HepG2 (cell line): Measurements from ENCODE around the gene APOA1. TPM values are rescaled to one million over a fixed set of nuclear protein-coding genes. Genes with fewer than 3 reads are reported as not detected.

Experiments
- ATF7-NPFF ChIP-seq: sonication (generic); formaldehyde crosslinking; IDR thresholded peaks from 2 replicates; pipeline ENCODE4 v1.8.1; 2023; ENCODE audit warnings: mild to moderate bottlenecking, low read depth, missing genetic modification reagents, moderate library complexity
- CHD4 ChIP-seq: fragments of 200-600 bp; sonication (generic); IDR thresholded peaks from 2 replicates; pipeline ENCODE4 v1.7.0; 2017; ENCODE audit warnings: mild to moderate bottlenecking, low read length, borderline replicate concordance
- CREB1 ChIP-seq, 2 experiments: fragments of 450-650 bp in 1 of 2; IDR thresholded peaks; 2 replicates each; pipeline ENCODE4 v1.6.1; 2016 to 2017; ENCODE audit warnings: control low read depth in 1 of 2, mild to moderate bottlenecking in 1 of 2, missing compliant biosample characterization in 1 of 2, missing genetic modification characterization in 1 of 2
- DPF2 ChIP-seq: sonication (generic); formaldehyde crosslinking; IDR thresholded peaks from 2 replicates; pipeline ENCODE4 v1.4.0; 2020; ENCODE audit warnings: mild to moderate bottlenecking, low read depth, missing genetic modification reagents, borderline replicate concordance
- ERF ChIP-seq: IDR thresholded peaks from 2 replicates; pipeline ENCODE4 v1.6.1; 2018; ENCODE audit warnings: missing biosample characterization, missing genetic modification reagents
- FOXO1 ChIP-seq: sonication (generic); formaldehyde crosslinking; IDR thresholded peaks from 2 replicates; pipeline ENCODE4 v1.4.0; 2020; ENCODE audit warnings: missing genetic modification reagents
- HNF4G ChIP-seq, 2 experiments: sonication (generic) in 1 of 2; formaldehyde crosslinking in 1 of 2; IDR thresholded peaks; 2 replicates each; pipeline versions ENCODE4 v1.4.0 to v1.6.1; 2011 to 2020; ENCODE audit warnings: borderline replicate concordance in 2 of 2, low read depth in 2 of 2, mild to moderate bottlenecking in 2 of 2, low read length in 1 of 2, missing genetic modification reagents in 1 of 2, moderate library complexity in 1 of 2
- JUN ChIP-seq: sonication (generic); formaldehyde crosslinking; IDR thresholded peaks from 2 replicates; pipeline ENCODE4 v1.4.0; 2020; ENCODE audit warnings: mild to moderate bottlenecking, missing genetic modification reagents
- KDM6A ChIP-seq: IDR thresholded peaks from 2 replicates; pipeline ENCODE4 v1.6.1; 2016; ENCODE audit warnings: low read depth
- MAF1 ChIP-seq: sonication (generic); formaldehyde crosslinking; IDR thresholded peaks from 2 replicates; pipeline ENCODE4 v1.5.0; 2020; ENCODE audit warnings: missing genetic modification reagents, borderline replicate concordance
- MIXL1 ChIP-seq: IDR thresholded peaks from 2 replicates; pipeline ENCODE4 v1.6.1; 2016
- NR2F1 ChIP-seq, 2 experiments: fragments of 450-650 bp in 1 of 2; formaldehyde crosslinking in 1 of 2; IDR thresholded peaks; 2 replicates each; pipeline versions ENCODE4 v1.5.0 to v1.6.1; 2016 to 2020; ENCODE audit warnings: mild to moderate bottlenecking in 1 of 2, missing compliant biosample characterization in 1 of 2, missing genetic modification reagents in 1 of 2, moderate library complexity in 1 of 2
- PAF1 ChIP-seq: IDR thresholded peaks from 2 replicates; pipeline ENCODE4 v1.6.1; 2016; ENCODE audit warnings: missing genetic modification reagents, missing compliant biosample characterization
- RFXAP ChIP-seq: sonication (generic); formaldehyde crosslinking; IDR thresholded peaks from 2 replicates; pipeline ENCODE4 v1.4.0; 2020; ENCODE audit warnings: missing genetic modification reagents, borderline replicate concordance
- RXRA ChIP-seq: sonication (generic); formaldehyde crosslinking; IDR thresholded peaks from 2 replicates; pipeline ENCODE4 v1.5.1; 2020; ENCODE audit warnings: missing genetic modification reagents
- SAFB2 ChIP-seq: sonication (generic); formaldehyde crosslinking; IDR thresholded peaks from 2 replicates; pipeline ENCODE4 v1.5.1; 2020; ENCODE audit warnings: missing genetic modification reagents, low read depth, mild to moderate bottlenecking, borderline replicate concordance
- SP1 ChIP-seq, 2 experiments: fragments of 450-650 bp in 1 of 2; sonication (generic) in 1 of 2; formaldehyde crosslinking in 1 of 2; IDR thresholded peaks; 2 replicates each; pipeline versions ENCODE4 v1.4.0 to v1.6.1; 2016 to 2020; ENCODE audit warnings: missing genetic modification reagents in 1 of 2
- USF2 ChIP-seq, 2 experiments: sonication (generic) in 1 of 2; formaldehyde crosslinking in 1 of 2; IDR thresholded peaks; 2 replicates each; pipeline versions ENCODE4 v1.5.1 to v1.6.1; 2011 to 2020; ENCODE audit warnings: borderline replicate concordance in 1 of 2, low read depth in 1 of 2, low read length in 1 of 2, mild to moderate bottlenecking in 1 of 2, missing genetic modification reagents in 1 of 2, moderate library complexity in 1 of 2
- ZKSCAN8 ChIP-seq: IDR thresholded peaks from 2 replicates; pipeline ENCODE4 v1.6.1; 2016; ENCODE audit warnings: borderline replicate concordance, missing genetic modification reagents, missing compliant biosample characterization
- ZNF138 ChIP-seq: sonication (generic); formaldehyde crosslinking; IDR thresholded peaks from 2 replicates; pipeline ENCODE4 v1.5.0; 2020; ENCODE audit warnings: mild to moderate bottlenecking, low read depth, missing genetic modification reagents
- ZNF230 ChIP-seq: sonication (generic); formaldehyde crosslinking; IDR thresholded peaks from 2 replicates; pipeline ENCODE4 v1.4.0; 2020; ENCODE audit warnings: mild to moderate bottlenecking, missing genetic modification reagents
- ZNF547 ChIP-seq: sonication (generic); formaldehyde crosslinking; IDR thresholded peaks from 2 replicates; pipeline ENCODE4 v1.5.1; 2020; ENCODE audit warnings: mild to moderate bottlenecking, missing genetic modification reagents
- polyA plus RNA-seq, 8 experiments: library from polyadenylated mRNA; depleted of rRNA in 3 of 8; stranded (reverse) in 7 of 8; unstranded in 1 of 8; fragments of >200 nt; fragmentation: Illumina TruSeq in 4 of 8; extraction: Trizol in 4 of 8; gene quantifications; 2 replicates each; pipeline versions ENCODE4 v1.2.1 to v1.2.3, GENCODE V29; 2011 to 2016; ENCODE audit warnings: low read depth in 4 of 8, missing spikeins in 1 of 8, mixed read lengths in 1 of 8; ENCODE audit not compliant: insufficient read depth in 1 of 8
- total RNA-seq, 5 experiments: library from RNA; depleted of rRNA; stranded (reverse); fragments of >200 nt; fragmentation: Illumina TruSeq; extraction: Trizol; gene quantifications; 2 replicates each; pipeline ENCODE4 v1.2.3, GENCODE V29; 2016; ENCODE audit warnings: low read depth in 1 of 5
- TF ChIP-seq, protein P1 (sequence below): IDR thresholded peaks from 2 replicates; pipeline ENCODE4 v1.6.1; 2016; ENCODE audit warnings: missing genetic modification reagents, missing compliant biosample characterization

Gene APOA1
- total and polyA plus RNA-seq, 2 of the 13 experiments (the other 11 are each of a cell fraction or from before 2014, with no cell fraction given) = 1,973 to 5,485 TPM

DNA sequence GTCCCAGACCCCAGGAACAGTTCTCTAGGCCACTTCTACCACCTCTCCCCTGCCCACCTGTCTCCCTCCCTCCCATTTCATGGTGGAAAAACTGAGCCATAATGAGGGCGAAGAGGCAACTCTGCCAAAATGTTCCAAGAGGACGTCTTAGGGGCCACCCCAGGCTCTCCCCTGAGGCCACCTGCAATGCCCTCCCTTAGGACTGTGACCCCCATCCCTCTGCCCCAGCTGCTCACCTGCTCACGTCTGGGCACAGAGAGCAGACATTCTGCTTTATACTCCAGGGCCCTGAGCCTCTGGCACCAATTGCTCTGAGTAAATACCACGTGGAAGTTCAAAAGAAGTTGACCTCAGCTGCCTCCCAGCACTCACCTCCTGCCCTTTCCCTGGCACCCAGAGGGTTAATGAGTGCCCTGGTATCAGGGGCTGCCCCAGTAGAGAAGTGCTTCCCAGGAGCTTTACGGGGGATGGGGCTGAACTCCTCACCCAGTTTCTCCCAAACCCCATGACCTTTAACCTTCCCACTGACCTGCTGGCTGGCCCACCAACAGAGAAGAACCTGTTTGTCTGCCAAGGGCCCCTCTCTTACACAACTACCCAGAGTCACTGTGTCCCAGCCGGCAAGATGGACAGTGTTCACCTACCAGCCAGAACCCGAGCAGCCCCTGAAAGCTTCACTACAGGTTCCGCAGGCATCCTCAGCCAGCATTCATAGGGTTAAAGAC lies 45.1 kb downstream of the APOA1 start (continued):
- TF ChIP-seq USF2 (IDR thresholded peaks at IDR 0.05; ENCODE audit: low read depth, low read length) (no peak), USF2 (CRISPR knock-in tag; IDR thresholded peaks at IDR 0.05; ENCODE audit: borderline replicate concordance) (peak; percentile 51; the same call in 1 of the 2 replicates), DPF2 (CRISPR knock-in tag) (0 out of 2 replicates have a peak, but pooled peaks have one; percentile 14), MIXL1 (CRISPR knock-in tag) (no peak; the same call in 1 of the 2 replicates), PAF1 (CRISPR knock-in tag) (no peak), ZKSCAN8 (peak; percentile 43; the same call in 1 of the 2 replicates), SAFB2 (peak; percentile 69; the same call in 1 of the 2 replicates), ERF (CRISPR knock-in tag) (peak; percentile 45; the same call in 1 of the 2 replicates), CREB1 (IDR thresholded peaks at IDR 0.05) (no peak), CREB1 (CRISPR knock-in tag; IDR thresholded peaks at IDR 0.05) (peak; percentile 11; the same call in 1 of the 2 replicates), CHD4 (0 out of 2 replicates have a peak, but pooled peaks have one; percentile 59), NR2F1 (CRISPR knock-in tag; IDR thresholded peaks at IDR 0.05) (peak; percentile 92 to 99), MAF1 (CRISPR knock-in tag) (no peak), ZNF547 (CRISPR knock-in tag) (0 out of 2 replicates have a peak, but pooled peaks have one; percentile 52), FOXO1 (CRISPR knock-in tag) (peak; percentile 57; the same call in 1 of the 2 replicates), HNF4G (IDR thresholded peaks at IDR 0.05; ENCODE audit: borderline replicate concordance, low read depth, low read length) (peak; percentile 71), HNF4G (CRISPR knock-in tag; IDR thresholded peaks at IDR 0.05; ENCODE audit: borderline replicate concordance, low read depth) (peak; percentile 20; the same call in 1 of the 2 replicates), RXRA (CRISPR knock-in tag) (peak; percentile 98), ZNF138 (CRISPR knock-in tag) (peak; percentile 66; the same call in 1 of the 2 replicates), ATF7-NPFF (CRISPR knock-in tag) (0 out of 2 replicates have a peak, but pooled peaks have one; percentile 18), RFXAP (CRISPR knock-in tag) (peak; percentile 28; the same call in 1 of the 2 replicates), ZNF230 (CRISPR knock-in tag) (no peak; the same call in 1 of the 2 replicates), SP1 (IDR thresholded peaks at IDR 0.05) (no peak), SP1 (CRISPR knock-in tag; IDR thresholded peaks at IDR 0.05) (no peak), KDM6A (CRISPR knock-in tag) (0 out of 2 replicates have a peak, but pooled peaks have one; percentile 45), JUN (CRISPR knock-in tag) (0 out of 2 replicates have a peak, but pooled peaks have one; percentile 40)
- TF ChIP-seq, protein P1, sequence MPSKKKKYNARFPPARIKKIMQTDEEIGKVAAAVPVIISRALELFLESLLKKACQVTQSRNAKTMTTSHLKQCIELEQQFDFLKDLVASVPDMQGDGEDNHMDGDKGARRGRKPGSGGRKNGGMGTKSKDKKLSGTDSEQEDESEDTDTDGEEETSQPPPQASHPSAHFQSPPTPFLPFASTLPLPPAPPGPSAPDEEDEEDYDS (CRISPR knock-in tag) = peak; percentile 87
